Kidney capillary endothelial cell (primary cell): ENCODE data around the gene GLOD4.
"Not testable (repeated sequence)": the region's sequence is repeated elsewhere in the genome, so short reads cannot be mapped to it uniquely, and the experiment has no call there.

ENCODE experiments used
- DNase-seq: peaks from one replicate; pipeline ENCODE4 v3.0.0-alpha.2; 2018; ENCODE audit warnings: low spot score

Gene GLOD4

GRCh38 chr17:774313-774584 lies 7.8 kb downstream of the GLOD4 start:
- DNase-seq = no peak

DNA sequence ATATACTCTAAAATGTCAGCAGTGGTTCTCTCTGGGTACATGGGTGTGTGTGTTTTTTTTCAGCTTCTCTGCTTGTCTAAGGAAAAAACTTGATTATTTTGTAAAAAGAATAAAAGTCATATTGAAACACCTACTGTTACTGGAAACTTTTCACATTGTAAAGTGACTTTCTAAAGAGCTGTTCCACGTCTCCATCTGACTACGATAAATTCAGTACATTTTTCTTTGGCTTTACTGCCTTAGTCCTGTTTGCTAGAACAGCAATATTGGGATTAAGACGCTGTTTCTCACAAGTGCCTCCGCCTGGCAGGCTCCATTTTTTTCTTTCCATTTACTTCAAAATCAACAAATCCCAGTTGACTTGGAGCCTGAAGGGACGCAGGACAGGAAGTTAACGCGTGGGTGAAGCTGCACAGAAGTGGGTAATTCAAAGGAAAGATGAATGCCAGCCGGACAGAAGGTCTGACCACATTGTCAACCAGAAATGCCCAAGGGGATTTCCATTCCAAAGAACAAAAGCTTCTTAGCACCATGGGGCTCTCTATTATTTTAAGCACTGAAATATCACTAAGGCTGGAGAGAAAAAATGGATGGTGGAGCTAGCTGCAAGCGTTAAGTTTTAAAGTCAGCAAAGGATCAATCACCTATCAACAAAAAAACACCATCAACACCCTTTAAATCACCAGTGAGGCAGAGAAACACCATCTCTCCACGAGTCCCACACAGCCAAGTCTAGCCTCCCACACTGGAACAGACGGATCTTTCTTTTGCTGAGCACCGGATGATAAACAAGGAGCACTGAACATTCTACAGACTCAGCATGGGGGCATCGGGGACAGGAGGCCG lies 8.4 kb downstream of the GLOD4 start:
- no peak for DNase-seq

- DNase-seq = no peak
These were observed 9.1 kb downstream of the GLOD4 start for GRCh38 chr17:773016-773415.

- DNase-seq = no peak
These were observed 15.0 kb downstream of the GLOD4 start for GRCh38 chr17:767076-767475.

- DNase-seq = no peak
These were observed 21.7 kb downstream of the GLOD4 start for GRCh38 chr17:760371-760770.

GRCh38 chr17:759964-760363 lies 22.1 kb downstream of the GLOD4 start:
- no peak for DNase-seq

DNA sequence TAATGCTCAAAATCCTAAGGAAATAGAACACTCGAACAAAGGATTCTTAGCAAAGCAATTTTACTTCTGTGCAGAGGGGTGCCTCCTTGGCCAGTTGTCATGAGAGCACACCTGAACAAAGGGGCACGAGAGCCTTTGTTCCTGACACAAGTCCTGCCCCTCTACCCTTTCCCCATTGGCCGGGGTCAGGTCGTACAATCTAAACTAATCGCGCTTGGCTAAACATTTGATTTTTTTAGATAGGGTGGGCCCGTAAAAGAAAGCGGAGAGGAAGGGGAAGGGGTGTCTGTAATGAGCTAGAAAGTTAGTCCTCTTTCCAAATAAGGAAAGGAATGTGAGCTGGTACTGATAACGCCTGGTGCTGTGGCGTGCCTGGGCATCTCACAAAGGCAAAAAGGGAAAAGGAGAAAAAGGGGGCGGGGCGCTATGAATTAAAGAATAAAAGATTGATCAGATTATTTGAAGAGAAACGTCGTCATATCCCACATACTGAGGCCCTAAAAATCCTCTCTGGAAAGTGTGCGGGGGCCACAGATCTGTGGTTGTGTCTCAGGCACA lies 26.0 kb downstream of the GLOD4 start:
- not testable (repeated sequence) for DNase-seq

GRCh38 chr17:755319-755961 lies 26.6 kb downstream of the GLOD4 start:
- not testable (repeated sequence) for DNase-seq

GRCh38 chr17:753418-753817 lies 28.7 kb downstream of the GLOD4 start:
- DNase-seq = no peak

DNA sequence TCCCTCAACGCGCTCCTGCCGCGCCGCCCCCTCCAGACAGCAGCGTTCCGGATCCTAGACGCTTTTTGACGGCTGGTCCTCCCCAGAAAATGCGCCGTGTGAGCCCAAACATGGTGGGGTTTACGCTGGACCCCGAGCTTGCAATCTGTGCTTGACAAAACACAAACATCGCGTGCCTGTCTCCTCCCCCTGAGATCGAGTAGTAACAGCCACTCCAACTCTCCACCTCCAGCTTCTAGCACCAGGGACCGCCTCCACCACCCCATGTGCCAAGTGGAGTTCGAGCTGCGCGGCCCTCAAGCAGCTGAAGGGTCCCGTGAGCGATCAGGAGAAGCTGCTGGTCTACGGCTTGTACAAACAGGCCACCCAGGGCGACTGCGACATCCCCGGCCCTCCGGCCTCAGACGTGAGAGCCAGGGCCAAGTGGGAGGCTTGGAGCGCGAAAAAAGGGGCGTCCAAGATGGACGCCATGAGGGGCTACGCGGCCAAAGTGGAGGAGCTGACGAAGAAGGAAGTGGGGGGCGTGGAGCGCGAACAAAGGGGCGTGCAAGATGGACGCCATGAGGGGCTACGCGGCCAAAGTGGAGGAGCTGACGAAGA lies 29.4 kb downstream of the GLOD4 start:
- DNase-seq = no peak

GRCh38 chr17:752002-752619 lies 30.0 kb downstream of the GLOD4 start, which contains the start of gene GEMIN4:
TSS of gene GEMIN4 (minus strand) at chr17:752264. CDS start at chr17:752142, 122 bp downstream.
- peak; percentile 76 for DNase-seq

GRCh38 chr17:751269-752001 lies 30.6 kb downstream of the GLOD4 start:
- no peak for DNase-seq

DNA sequence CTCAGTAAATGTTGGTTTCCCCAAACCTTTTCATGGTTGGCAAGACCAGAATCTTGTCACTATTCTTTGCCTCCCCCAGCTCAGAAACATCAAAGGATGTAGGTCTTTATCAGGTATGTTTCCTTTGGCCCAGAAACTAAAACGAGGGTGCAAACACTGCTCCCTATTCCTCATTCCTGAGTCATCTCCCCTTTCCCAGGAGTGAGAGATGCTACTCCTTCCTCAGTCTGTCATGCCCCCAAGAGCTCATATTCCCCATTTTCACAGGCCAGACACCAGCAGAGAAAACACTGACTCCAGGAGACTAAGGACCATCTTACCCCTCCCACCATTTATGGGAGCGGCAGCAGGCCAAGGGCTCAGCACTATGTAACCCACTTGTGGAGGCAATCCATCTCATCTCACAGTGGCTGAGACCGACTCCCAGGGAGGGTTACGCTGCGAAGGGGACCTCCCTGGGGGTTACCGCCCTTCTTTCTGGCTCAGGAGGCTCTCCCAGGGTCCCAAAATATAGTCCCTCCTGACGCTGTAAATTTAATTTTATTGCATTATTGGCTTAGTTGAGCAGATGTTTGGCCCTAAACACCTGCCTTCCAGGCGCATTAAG lies 31.5 kb downstream of the GLOD4 start:
- DNase-seq = no peak

DNA sequence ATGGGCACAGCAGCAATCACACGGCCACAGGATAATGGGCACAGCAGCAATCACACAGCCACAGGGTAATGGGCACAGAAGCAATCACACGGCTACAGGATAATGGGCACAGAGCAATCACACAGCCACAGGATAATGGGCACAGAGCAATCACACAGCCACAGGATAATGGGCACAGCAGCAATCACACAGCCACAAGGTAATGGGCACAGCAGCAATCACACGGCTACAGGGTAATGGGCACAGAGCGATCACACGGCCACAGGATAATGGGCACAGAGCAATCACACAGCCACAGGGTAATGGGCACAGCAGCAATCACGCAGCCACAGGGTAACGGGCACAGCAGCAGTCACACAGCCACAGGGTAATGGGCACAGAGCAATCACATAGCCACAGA lies 32.7 kb downstream of the GLOD4 start:
- DNase-seq = not testable (repeated sequence)

GRCh38 chr17:748604-749003 lies 33.5 kb downstream of the GLOD4 start:
- not testable (repeated sequence) for DNase-seq

- no peak for DNase-seq
These were observed 35.1 kb downstream of the GLOD4 start for GRCh38 chr17:746783-747629.

DNA sequence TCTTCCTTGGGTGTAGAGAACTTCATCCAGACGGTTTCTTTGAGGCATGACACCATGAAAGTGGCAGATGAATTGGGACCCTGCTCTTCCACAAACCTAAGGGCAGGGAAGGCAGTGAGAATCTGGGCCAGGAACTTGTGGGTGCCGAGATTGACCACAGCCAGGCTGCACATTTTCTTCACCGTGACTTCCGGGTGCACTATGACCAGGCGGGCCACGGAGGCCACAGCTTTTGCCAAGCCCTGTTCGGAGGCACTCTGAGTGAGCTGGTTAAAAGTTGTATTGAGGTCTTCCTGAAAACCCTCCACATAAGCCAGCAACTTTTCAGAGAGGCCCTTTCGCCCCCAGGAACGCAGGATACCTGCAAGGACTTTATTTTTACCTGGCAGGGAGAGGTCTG lies 35.9 kb downstream of the GLOD4 start:
- DNase-seq = no peak

DNA sequence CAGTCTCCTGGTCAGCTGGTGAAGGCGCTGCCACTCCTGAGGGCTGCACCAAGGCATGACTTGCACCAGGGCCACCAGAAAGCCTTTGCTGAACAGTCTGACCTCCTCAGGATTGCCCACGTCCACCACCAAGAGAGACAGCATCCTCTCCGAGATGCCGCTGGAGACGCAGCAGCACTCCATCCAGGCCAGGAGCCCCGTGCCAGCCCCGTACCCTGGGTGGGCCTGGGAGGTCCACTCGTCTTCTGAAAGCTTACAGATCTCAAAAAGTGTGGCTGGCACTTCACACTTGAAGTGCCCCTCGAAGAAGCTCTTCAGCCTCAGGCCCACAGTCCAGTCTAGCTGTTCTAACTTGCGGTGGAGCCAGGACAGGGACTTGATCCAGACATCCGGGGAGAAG lies 36.7 kb downstream of the GLOD4 start:
- no peak for DNase-seq

GRCh38 chr17:744937-745336 lies 37.1 kb downstream of the GLOD4 start:
- DNase-seq = no peak

DNA sequence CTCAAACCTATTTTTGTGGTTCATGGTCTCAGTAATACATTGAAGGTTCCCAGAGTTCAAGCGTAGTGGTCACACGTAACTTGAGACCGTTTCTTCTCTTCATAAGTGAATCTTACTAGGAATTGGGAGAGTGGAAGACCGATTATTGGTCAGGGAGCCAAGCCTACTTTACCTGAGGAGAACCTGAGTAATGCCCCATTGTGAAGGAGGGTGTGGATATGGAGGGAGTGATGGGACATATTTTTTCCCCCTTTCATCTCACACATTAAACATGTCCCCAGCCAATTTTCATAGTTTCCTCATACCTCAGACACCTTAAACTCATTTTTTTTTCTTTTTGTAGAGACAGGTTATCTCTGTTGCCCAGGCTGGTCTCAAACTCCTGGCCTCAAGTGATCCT lies 38.9 kb downstream of the GLOD4 start:
- DNase-seq = no peak
